Activated T-helper 17 cell treated with anti-CD3 and anti-CD28 coated beads, Interleukin-2, amount 50 U/mL, for 72 hours (primary cell): Measurements from ENCODE around the gene TBX1. TPM values are rescaled to one million over a fixed set of nuclear protein-coding genes. Genes with fewer than 3 reads are reported as not detected.

ENCODE experiments used
- ATAC-seq: fragments of 150-1000 bp; cut with Tn5 transposase; replicated peaks from 2 replicates; pipeline ENCODE4 v1.10.0; 2021; ENCODE audit warnings: mild to moderate bottlenecking, moderate library complexity
- H3K27ac Mint-ChIP-seq: one replicate; pipeline ENCODE4 v1.8.0; 2022; ENCODE audit warnings: mixed read lengths
- H3K27me3 Mint-ChIP-seq: one replicate; pipeline ENCODE4 v1.8.0; 2022; ENCODE audit warnings: mixed read lengths
- H3K36me3 Mint-ChIP-seq: one replicate; pipeline ENCODE4 v1.8.0; 2022; ENCODE audit warnings: low read depth, mild to moderate bottlenecking, mixed read lengths
- H3K4me1 Mint-ChIP-seq: one replicate; pipeline ENCODE4 v1.8.0; 2022; ENCODE audit warnings: mixed read lengths
- H3K4me3 Mint-ChIP-seq: one replicate; pipeline ENCODE4 v1.8.0; 2022; ENCODE audit warnings: mild to moderate bottlenecking, mixed read lengths
- H3K9me3 Mint-ChIP-seq: one replicate; pipeline ENCODE4 v1.8.0; 2022; ENCODE audit warnings: mixed read lengths
- total RNA-seq, 2 donors: library from RNA; stranded (reverse); gene quantifications; one replicate each; pipeline ENCODE4 v1.2.3, GENCODE V29; 2022

The TBX1 gene
- total RNA-seq, 2 donors from 2014 or later, result not detected

DNA sequence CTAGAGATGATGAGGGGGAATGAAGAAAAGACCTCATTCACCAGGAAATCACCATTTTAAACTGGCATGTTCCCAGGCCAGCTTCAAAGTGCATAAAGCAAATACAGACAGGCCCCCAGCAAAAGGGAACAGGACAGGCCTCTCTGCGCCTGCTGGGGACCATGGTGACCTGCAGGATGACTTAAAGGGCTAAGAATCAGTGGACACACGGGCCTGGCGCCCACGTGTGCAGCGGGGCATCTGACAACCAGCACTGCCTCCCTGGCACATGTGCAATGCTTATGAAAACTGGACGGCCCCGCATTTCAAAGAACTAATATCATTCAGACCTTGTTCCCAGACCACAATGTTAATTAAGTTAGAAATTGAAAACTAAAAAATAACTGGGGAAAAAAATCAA, 35.6 kb downstream of the TBX1 start:
- H3K4me1 Mint-ChIP-seq, result peaks cover 3% of the 10 kb centered on the region
- no peaks in the 10 kb centered on the region for H3K27me3 Mint-ChIP-seq
- H3K36me3 Mint-ChIP-seq, result peaks cover 34% of the 10 kb centered on the region
- H3K4me3 Mint-ChIP-seq, result no peak overlapping the region
- H3K9me3 Mint-ChIP-seq, result peaks cover 10% of the 10 kb centered on the region
- no peak overlapping the region for H3K27ac Mint-ChIP-seq
- ATAC-seq, result no peak

DNA sequence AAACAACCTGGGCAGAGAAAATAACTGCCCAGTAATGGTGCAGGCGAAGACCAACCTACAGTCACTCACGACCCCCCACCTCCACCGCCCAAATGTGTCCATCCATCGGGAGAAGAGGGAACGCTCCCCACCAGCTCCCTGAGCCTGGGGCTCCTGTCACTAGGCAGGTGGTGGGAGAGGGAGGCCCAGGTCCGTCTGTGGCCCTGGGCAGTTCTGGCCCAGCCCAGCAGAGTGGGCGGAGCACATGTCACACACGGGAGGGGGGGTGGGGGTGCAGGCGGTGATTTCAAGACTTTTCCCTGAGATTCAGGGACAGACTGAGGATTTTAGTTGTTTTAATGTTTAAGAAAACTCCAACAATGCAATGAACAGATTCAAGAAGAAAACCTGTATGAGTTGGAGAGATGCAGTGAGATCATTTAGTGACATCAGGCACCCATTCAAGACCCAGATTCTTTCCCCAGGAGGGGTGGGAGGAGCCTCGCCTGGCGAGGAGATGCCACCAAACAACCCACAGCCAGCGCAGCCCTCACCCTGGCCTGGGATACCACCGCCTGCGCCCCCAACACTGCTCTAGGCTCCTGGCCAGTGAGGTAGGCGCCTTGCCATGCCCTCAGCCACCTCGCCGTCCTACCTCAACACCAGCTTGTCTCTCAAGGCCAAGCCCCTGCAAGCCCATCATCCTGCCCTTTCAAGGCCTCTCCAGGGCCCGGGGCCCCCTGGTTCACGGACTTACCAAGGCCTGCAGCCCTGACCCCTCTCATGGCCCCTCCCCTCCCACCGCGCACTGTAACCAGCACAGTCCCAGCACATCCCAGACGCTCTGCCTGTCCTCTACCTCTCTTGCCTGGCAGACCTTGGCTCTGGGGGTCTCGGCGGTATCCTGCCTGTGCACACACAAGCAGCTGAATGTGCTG, 36.8 kb downstream of the TBX1 start:
- no peaks in the 10 kb centered on the region for H3K27me3 Mint-ChIP-seq
- peaks cover 25% of the 10 kb centered on the region for H3K36me3 Mint-ChIP-seq
- H3K9me3 Mint-ChIP-seq, result peaks cover 6% of the 10 kb centered on the region
- peaks cover 3% of the 10 kb centered on the region for H3K4me1 Mint-ChIP-seq
- no peak for ATAC-seq
- H3K4me3 Mint-ChIP-seq, result no peak overlapping the region
- no peak overlapping the region for H3K27ac Mint-ChIP-seq

- peaks cover 21% of the 10 kb centered on the region for H3K36me3 Mint-ChIP-seq
- H3K9me3 Mint-ChIP-seq, result peaks cover 5% of the 10 kb centered on the region
- no peak overlapping the region for H3K27ac Mint-ChIP-seq
- no peak overlapping the region for H3K4me3 Mint-ChIP-seq
- H3K4me1 Mint-ChIP-seq, result peaks cover 3% of the 10 kb centered on the region
- no peak for ATAC-seq
- H3K27me3 Mint-ChIP-seq, result no peaks in the 10 kb centered on the region
Measured at GRCh38 chr22:19798003-19798665, 37.6 kb downstream of the TBX1 start.

DNA sequence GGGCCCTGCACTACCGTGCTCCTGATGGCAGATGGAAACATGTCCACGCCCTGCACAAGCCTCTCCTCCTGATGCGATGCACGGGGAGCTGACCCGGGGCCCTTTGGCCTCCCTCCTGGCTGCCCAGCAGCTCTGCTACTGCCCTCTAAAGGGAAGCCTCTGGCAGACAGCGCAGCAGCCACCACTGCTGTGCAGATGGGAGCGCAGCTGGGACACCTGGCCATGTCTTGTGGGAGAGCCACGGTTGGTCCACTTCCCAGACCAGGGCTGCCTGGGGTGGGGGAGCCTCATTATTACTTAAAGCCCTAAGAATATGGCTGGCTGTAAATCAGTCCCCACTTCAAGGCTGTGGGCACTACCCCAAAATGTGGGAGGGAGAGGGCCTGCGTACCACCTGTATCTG, 38.3 kb downstream of the TBX1 start:
- H3K27me3 Mint-ChIP-seq, result no peaks in the 10 kb centered on the region
- no peak overlapping the region for H3K4me3 Mint-ChIP-seq
- H3K36me3 Mint-ChIP-seq, result peaks cover 13% of the 10 kb centered on the region
- H3K27ac Mint-ChIP-seq, result no peak overlapping the region
- peaks cover 3% of the 10 kb centered on the region for H3K4me1 Mint-ChIP-seq
- no peak for ATAC-seq
- no peaks in the 10 kb centered on the region for H3K9me3 Mint-ChIP-seq

DNA sequence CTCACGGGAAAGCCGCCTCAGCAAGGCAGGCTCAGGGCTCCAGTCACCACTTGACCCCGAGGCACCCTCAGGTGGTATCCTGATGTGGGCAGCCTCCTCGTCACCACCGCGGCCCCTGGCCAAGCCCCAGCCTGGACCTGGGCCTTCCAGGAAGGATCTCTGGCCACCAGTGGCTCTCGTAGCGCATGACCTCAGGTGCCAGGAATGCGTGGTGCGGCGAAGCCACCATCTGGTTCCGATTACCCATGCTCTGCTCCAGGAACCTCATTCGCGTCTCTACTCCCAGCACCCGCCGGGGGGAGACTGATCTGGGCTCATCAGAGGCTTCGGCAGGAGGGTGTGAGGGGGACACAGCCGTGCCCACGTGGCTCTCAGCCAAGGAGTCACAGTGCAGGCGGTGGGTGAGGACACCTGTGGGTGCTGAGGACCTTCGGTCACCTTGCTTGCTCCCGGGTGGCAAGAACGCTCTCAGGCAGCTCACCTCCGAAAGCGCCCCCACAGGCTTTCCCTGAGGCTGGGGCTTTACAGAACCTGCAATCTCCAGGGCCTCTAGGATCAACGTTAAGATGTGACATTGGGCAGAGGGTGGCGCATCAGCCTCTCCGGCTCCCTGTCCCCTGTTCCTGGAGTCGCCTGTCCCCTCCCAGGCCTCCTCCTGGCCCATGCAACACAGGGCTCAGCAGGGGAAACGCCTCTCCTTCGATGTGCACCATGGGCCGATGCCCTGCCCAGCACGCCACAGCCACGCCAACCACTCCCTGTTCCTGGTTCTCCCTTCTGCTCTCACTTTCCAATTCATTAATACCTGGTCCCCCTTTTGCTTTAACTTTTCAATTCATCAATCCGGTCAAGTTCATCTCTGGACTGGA, 39.0 kb downstream of the TBX1 start:
- H3K27ac Mint-ChIP-seq, result no peak overlapping the region

DNA sequence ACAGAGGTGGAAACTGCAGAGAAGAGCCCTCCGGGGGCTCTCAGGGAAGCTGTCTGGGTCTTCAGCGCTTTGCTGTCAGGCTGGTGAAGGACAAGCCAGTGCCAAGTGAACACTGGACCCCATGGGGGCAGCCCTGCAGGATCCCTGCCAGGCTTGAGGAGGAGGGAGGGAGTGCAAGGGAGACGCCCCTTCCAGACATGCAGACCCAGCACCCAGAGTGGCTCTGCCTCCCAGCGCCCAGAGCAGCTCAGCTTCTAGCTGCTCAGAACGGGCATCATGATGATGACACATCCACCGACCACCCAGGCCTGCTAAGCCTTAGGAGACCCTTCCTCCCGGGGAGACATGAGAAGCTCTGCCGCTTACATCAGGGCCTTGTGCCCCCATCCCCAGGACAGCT, 39.7 kb downstream of the TBX1 start:
- Mint-ChIP-seq H3K4me1 (peaks cover 3% of the 10 kb centered on the region), H3K36me3 (peaks cover 12% of the 10 kb centered on the region), H3K27ac (no peak overlapping the region), H3K4me3 (no peak overlapping the region), H3K27me3 (no peaks in the 10 kb centered on the region), H3K9me3 (no peaks in the 10 kb centered on the region)
- no peak for ATAC-seq

More for the DNA sequence above, 39.0 kb downstream of the TBX1 start:
- no peak for ATAC-seq
- Mint-ChIP-seq H3K27me3 (no peaks in the 10 kb centered on the region), H3K9me3 (no peaks in the 10 kb centered on the region), H3K4me1 (peaks cover 3% of the 10 kb centered on the region), H3K4me3 (no peak overlapping the region), H3K36me3 (peaks cover 12% of the 10 kb centered on the region)

- Mint-ChIP-seq H3K36me3 (peaks cover 12% of the 10 kb centered on the region), H3K27ac (no peak overlapping the region), H3K9me3 (no peaks in the 10 kb centered on the region), H3K4me1 (peaks cover 3% of the 10 kb centered on the region), H3K4me3 (no peak overlapping the region), H3K27me3 (no peaks in the 10 kb centered on the region)
- ATAC-seq, result no peak
Measured at GRCh38 chr22:19800761-19801244, 40.2 kb downstream of the TBX1 start.

DNA sequence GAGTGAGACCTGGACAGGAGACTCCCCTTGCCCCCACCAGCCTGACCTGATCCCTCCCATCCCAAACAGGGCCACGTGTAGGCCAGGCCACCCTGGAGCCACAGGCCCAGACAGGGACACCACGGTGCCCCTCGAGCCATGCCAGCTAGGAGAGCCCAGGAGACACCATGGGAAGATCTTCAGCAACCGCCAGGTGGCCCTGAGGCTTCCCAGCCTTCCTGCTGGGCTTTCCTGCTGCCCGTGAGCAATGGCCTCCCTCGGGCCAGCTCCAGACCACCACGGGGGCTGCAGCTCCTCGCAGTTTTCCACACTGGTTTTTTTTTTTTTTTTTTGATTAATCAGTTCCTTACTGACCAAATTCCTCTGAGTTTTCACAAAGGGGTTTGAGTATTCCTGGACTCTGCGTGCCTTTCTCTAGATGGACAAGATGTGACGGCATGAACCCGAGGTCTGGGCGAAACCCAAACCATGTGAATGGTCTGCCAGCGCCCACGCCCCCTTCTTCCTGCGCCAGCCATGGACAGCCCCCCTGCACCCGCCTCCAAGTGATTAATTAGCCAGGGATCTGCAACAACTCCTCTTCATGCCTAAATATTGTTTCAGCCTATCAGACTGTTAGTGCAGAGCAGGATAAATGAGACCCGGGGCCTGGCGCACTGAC, 40.9 kb downstream of the TBX1 start:
- Mint-ChIP-seq H3K4me1 (peaks cover 3% of the 10 kb centered on the region), H3K27me3 (no peaks in the 10 kb centered on the region), H3K36me3 (peaks cover 12% of the 10 kb centered on the region), H3K4me3 (no peak overlapping the region), H3K9me3 (no peaks in the 10 kb centered on the region), H3K27ac (no peak overlapping the region)
- no peak for ATAC-seq

DNA sequence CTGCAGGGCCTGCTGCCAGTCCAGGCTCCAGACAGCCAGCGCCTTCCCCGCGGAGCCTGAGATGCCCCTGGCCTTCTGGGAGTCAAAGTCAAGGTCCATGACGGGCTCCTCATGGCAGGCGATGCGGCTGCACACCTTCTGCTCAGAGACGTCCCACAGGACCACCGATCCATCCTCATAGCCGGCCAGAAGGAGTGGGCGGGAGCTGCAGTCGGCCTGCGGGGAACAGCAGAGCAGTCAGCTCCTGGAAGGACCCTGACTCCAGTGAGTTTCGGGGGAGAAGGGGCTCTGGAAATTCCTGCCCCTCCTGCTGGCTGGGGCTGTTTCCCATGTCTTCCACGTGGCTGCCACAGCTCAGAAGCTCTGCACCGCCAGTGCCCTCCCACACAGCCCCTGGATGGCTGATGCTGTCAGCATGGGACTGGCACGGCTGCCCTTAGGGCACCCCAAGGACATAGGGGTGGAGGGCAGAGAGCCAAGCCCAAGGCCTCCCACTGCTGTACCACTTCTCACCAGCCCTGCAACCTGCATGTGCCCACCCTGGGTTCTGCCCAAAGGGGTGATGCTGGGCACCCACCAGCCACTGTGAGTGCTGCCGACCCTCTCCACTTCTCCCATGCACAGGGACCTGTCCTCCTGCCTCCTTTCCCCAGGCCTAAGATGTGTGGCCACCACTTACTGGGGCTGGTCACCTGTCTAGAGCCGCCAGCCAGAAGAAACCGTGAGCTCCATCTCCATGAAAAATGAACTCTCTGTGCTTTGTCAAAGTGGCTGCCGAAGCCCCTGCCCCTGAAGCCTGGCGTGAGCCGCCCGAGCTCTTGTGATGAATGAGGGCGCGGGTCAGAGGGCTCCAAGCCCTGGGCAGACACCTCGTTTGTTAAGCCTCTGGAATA, 41.7 kb downstream of the TBX1 start:
- no peak for ATAC-seq
- Mint-ChIP-seq H3K4me1 (peaks cover 3% of the 10 kb centered on the region), H3K36me3 (peaks cover 12% of the 10 kb centered on the region), H3K27me3 (no peaks in the 10 kb centered on the region), H3K9me3 (no peaks in the 10 kb centered on the region), H3K27ac (no peak overlapping the region), H3K4me3 (no peak overlapping the region)

- no peak for ATAC-seq
- no peak overlapping the region for H3K27ac Mint-ChIP-seq
- H3K36me3 Mint-ChIP-seq, result peaks cover 12% of the 10 kb centered on the region
- no peak overlapping the region for H3K4me3 Mint-ChIP-seq
- no peaks in the 10 kb centered on the region for H3K27me3 Mint-ChIP-seq
- peaks cover 3% of the 10 kb centered on the region for H3K4me1 Mint-ChIP-seq
- H3K9me3 Mint-ChIP-seq, result no peaks in the 10 kb centered on the region
Measured at GRCh38 chr22:19802894-19803735, 42.5 kb downstream of the TBX1 start.

DNA sequence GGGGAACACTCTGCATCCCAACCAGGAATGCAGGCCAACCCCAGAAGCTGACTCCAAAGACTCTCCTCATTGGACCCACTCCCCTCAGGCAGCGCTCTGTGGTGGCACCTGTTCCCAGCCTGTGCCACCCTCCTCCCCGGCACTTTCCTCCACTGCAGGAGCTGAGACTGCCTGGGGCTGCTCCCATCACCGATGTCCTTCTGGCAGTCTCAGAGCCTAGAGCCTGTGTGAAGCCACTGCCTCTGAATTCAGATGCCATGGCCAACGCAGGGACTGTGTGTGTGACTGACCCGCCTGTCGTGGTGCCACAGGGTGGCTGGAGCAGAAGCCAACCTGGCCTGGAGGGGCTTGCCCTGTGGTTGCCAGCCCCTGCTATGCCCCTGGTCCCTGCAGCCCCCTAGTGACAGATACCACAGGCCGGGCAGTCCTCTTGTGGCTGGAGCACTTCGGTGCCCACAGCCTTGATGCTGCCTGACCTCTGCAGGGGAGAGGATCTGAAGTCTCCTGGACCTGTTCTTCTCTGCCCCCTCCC, 43.2 kb downstream of the TBX1 start:
- peaks cover 12% of the 10 kb centered on the region for H3K36me3 Mint-ChIP-seq
- no peaks in the 10 kb centered on the region for H3K27me3 Mint-ChIP-seq
- no peak for ATAC-seq

DNA sequence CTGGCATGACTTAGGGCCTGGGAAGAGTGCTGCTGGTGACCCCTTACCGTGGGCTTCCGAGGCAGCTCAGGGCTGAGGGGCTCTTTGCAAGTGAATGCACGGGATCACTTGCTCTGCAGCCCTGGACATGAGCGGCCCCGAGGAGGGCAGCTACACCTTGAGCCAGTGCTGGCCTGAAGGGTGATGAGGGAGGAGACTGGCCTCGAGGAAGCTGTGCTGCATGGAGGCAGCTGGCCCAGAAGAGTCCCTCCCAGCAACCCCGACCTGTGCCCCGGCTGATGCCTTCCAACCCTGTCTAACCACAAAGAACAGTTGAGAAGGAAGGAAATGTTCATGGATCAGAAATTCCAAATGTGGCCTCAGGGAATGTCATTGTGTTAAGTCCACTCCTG, 45.2 kb downstream of the TBX1 start:
- H3K9me3 Mint-ChIP-seq, result no peaks in the 10 kb centered on the region
- no peak for ATAC-seq
- no peaks in the 10 kb centered on the region for H3K27me3 Mint-ChIP-seq
- H3K4me1 Mint-ChIP-seq, result no peaks in the 10 kb centered on the region
- H3K4me3 Mint-ChIP-seq, result no peak overlapping the region
- peaks cover 6% of the 10 kb centered on the region for H3K36me3 Mint-ChIP-seq
- H3K27ac Mint-ChIP-seq, result no peak overlapping the region

More for the DNA sequence above, 43.2 kb downstream of the TBX1 start:
- no peaks in the 10 kb centered on the region for H3K9me3 Mint-ChIP-seq
- H3K27ac Mint-ChIP-seq, result no peak overlapping the region
- H3K4me3 Mint-ChIP-seq, result no peak overlapping the region
- peaks cover 3% of the 10 kb centered on the region for H3K4me1 Mint-ChIP-seq
